GM19099 (cell line): ENCODE measurements around the gene IKZF4.

Experiments used
- POLR2A ChIP-seq: IDR thresholded peaks from 3 replicates; pipeline ENCODE4 v1.6.1; 2011; ENCODE audit warnings: low read depth; ENCODE audit not compliant: insufficient read length; ENCODE audit errors: extremely low read depth

The IKZF4 gene

GRCh38 chr12:56020423-56021184 lies at the start of gene IKZF4:
Gene IKZF4, plus strand, starts transcription at chr12:56021043. Its CDS starts 451 bp downstream, at chr12:56021494.
- TF ChIP-seq POLR2A: no peak

DNA sequence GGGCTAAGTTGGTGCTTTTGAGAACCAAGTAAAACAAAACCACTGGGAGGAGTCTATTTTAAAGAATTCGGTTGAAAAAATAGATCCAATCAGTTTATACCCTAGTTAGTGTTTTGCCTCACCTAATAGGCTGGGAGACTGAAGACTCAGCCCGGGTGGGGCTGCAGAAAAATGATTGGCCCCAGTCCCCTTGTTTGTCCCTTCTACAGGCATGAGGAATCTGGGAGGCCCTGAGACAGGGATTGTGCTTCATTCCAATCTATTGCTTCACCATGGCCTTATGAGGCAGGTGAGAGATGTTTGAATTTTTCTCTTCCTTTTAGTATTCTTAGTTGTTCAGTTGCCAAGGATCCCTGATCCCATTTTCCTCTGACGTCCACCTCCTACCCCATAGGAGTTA lies 48.8 kb upstream of the IKZF4 start:
- TF ChIP-seq POLR2A: no peak

DNA sequence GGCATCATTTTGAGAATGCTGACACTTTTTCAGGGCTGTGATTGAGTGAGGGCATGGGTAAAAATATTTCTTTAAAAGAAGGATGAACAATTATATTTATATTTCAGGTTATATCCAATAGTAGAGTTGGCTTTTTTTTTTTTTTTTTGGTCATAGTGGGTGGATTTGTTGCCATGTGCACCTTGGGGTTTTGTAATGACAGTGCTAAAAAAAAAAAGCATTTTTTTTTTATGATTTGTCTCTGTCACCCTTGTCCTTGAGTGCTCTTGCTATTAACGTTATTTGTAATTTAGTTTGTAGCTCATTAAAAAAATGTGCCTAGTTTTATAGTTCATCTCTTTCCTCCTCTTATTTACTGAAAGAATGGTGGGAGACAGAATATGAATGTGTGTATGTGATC lies 48.4 kb upstream of the IKZF4 start:
- TF ChIP-seq POLR2A: no peak

- TF ChIP-seq POLR2A: peak; percentile 38
Measured at GRCh38 chr12:55972911-55973598, 47.8 kb upstream of the IKZF4 start.

DNA sequence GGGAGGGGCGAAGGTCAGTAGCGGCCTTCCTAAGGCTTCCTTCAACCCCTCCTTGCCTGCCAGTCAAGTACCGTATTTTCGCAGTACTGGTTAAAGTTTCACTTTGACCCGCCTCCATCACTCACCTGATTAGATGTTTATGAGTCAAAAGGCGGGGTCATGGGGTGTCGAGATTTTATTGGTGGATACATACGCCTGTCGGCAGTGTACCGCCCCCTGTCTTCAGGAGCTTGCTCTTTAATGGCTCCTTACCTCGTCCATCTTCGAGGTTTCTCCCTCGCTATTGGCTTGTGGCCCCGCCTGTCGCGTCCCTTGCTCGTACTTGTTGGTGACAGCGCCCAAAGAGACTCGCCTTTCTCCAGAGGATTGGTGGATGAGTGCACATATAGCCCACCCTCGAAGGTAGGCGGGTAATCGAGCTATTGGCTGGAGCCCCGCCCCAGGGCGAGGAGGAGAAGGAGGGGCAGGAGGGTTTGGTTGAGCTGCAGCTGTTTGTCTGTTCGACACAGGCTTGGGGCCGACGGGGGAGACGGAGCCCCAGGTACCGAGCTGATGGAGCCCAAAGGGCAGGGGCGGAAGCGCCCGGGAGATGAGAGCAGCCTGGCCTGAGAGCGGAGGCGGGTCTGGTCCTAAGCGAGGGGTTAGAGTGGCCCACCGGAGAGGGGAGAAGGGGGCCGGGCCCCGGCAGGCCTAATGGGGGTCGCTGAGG lies 47.1 kb upstream of the IKZF4 start, which contains the start of gene RAB5B:
Gene RAB5B, plus strand, starts transcription at position 480 of the 709 bp plus-strand sequence. CDS start 12,883 bp downstream, outside the sequence.
- TF ChIP-seq POLR2A: peak; percentile 91

DNA sequence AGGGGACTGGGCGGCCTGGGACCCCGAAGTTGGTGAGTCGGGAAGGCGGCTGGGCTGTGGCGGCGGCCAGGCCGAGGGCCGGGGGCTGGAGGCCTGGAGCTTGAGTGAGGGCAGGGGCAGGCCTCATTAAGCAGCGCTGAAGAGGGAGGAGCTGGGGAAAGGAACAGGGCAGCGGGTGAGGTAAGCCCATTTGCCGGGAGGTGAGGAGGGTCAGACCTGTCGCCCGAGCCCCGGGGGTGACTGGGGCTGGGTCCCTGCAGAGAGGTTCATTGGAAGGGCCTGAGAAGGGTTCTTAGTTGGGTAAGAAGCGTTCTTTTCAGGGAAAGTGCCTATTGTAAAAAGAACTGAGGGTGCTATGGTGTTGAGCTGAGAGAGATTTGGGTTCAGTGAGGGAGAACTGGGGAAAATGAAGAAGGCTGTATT lies 46.5 kb upstream of the IKZF4 start:
- TF ChIP-seq POLR2A: no peak

DNA sequence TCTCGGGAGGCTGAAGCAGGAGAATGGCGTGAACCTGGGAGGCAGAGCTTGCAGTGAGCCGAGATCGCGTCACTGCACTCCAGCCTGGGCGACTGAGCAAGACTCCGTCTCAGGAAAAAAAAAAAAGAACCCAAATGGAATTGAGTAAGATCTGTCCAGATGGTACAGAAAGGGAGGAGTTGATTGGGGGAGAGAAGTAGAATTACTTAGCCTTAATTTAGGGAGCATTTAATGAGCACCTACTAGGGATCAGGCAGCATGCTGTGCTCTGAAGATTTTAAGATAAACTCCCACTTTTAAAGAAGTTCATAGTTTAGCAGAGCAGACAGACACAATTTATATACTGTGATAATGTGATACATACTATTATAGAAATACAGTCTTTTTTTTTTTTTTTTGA lies 42.5 kb upstream of the IKZF4 start:
- no peak for TF ChIP-seq POLR2A

- no peak for TF ChIP-seq POLR2A
Measured at GRCh38 chr12:55979069-55979468, 41.8 kb upstream of the IKZF4 start.

- TF ChIP-seq POLR2A: no peak
Measured at GRCh38 chr12:55982319-55982936, 38.4 kb upstream of the IKZF4 start.

GRCh38 chr12:55983232-55983842 lies 37.5 kb upstream of the IKZF4 start:
- no peak for TF ChIP-seq POLR2A

DNA sequence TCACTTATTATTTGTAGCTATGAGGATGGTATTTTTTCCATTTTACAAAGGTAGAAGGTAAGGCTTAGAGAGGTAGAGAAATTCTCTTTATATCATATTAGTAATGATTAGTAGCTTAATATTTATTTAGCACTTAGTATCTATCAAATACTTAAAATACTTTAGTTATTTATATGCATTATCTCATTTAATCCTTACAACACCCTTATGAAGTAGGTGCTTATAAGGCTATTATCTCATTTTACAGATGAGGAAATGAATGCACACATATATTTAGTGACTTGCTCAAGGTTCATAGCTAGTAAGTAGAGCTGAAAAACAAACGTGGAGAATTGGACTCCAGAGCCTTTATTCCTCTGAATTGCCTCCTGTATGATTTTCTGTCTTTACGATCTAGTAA lies 36.0 kb upstream of the IKZF4 start:
- no peak for TF ChIP-seq POLR2A

GRCh38 chr12:55985341-55985740 lies 35.5 kb upstream of the IKZF4 start:
- TF ChIP-seq POLR2A: no peak

DNA sequence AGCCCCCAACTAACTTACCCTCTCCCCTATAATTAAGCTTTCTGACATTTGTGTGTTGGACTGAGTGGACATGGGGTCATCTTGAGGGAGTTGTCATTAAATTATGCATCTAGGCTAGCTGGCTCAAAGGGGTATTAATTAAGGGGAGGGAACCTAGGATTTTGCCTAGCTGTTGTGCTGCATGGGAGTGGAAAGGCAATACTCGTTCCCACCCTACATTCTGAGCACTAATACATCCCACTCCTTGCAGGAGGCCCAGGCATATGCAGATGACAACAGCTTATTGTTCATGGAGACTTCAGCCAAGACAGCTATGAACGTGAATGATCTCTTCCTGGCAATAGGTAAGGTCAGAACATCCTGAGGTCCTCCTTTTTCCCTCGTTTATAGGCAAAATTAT lies 29.7 kb upstream of the IKZF4 start:
- TF ChIP-seq POLR2A: no peak

DNA sequence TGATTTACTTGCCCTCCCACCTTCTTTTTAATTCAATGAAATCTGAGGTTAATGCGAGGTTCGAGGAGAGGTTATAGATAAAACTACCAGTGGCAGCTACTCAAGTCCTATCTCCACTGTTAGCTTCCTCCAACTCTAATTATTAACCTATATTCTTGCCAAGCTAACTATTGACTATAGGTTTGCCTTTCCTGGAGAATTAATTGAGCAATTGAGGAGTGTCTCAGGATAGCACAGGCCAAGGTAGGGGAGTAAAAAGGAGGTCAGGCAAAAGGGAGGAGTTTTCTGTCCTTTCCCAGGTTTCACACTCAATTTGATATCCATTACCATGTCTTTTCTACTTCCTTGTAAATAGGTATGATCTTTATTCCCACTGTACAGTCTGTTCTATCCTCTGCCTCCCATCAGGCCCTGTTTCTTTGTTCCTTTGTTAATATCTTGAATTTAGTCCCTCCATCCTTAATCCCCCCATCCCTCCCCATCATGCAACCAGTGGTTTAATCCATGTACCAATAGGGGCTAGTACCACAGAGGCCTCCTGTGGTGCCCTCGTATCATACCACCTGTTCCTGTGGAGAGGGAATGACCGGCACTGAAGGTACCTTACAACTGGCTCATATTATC lies 27.5 kb upstream of the IKZF4 start:
- TF ChIP-seq POLR2A: no peak
